ENCODE results near the gene KCNJ5.
"Not testable (repeated sequence)": the region's sequence is repeated elsewhere in the genome, so short reads cannot be mapped to it uniquely, and the experiment has no call there.

The KCNJ5 gene

GRCh38 chr11:128915149-128915521 is 24.0 kb downstream of the KCNJ5 start:
- DNase-seq: no peak

GRCh38 chr11:128916037-128916572 is 24.9 kb downstream of the KCNJ5 start:
- no peak for DNase-seq

GRCh38 chr11:128916681-128917080 is 25.5 kb downstream of the KCNJ5 start:
- no peak for DNase-seq

GRCh38 chr11:128917144-128917724 is 26.1 kb downstream of the KCNJ5 start:
- DNase-seq: no peak

- no peak for DNase-seq
These were observed 28.1 kb downstream of the KCNJ5 start for GRCh38 chr11:128919216-128919615.

GRCh38 chr11:128919635-128920034 is 28.5 kb downstream of the KCNJ5 start:
- DNase-seq: not testable (repeated sequence)

- DNase-seq: no peak
These were observed 29.5 kb downstream of the KCNJ5 start for GRCh38 chr11:128920666-128921065.

- no peak for DNase-seq
These were observed 30.6 kb downstream of the KCNJ5 start for GRCh38 chr11:128921793-128922192.

GRCh38 chr11:128924104-128924503 is 32.9 kb downstream of the KCNJ5 start:
- no peak for DNase-seq

GRCh38 chr11:128924510-128925249 is 33.5 kb downstream of the KCNJ5 start:
- DNase-seq: no peak

- no peak for DNase-seq
These were observed 34.1 kb downstream of the KCNJ5 start for GRCh38 chr11:128925250-128925600.

- no peak for DNase-seq
These were observed 34.8 kb downstream of the KCNJ5 start for GRCh38 chr11:128926000-128926399.

GRCh38 chr11:128926437-128927107 is 35.4 kb downstream of the KCNJ5 start:
- DNase-seq: no peak

- DNase-seq: no peak
These were observed 35.9 kb downstream of the KCNJ5 start for GRCh38 chr11:128927108-128927461.

- no peak for DNase-seq
These were observed 36.7 kb downstream of the KCNJ5 start for GRCh38 chr11:128927683-128928336.

GRCh38 chr11:128928400-128928799 is 37.2 kb downstream of the KCNJ5 start:
- DNase-seq: no peak

- no peak for DNase-seq
These were observed 38.3 kb downstream of the KCNJ5 start for GRCh38 chr11:128929468-128929867.

GRCh38 chr11:128929991-128930390 is 38.8 kb downstream of the KCNJ5 start:
- DNase-seq: no peak

- DNase-seq: no peak
These were observed 39.9 kb downstream of the KCNJ5 start for GRCh38 chr11:128931066-128931465.

GRCh38 chr11:128931668-128932067 is 40.5 kb downstream of the KCNJ5 start:
- DNase-seq: no peak

GRCh38 chr11:128933481-128934178 is 42.5 kb downstream of the KCNJ5 start:
- no peak for DNase-seq

GRCh38 chr11:128934351-128934750 is 43.2 kb downstream of the KCNJ5 start:
- no peak for DNase-seq

- DNase-seq: no peak
These were observed 43.8 kb downstream of the KCNJ5 start for GRCh38 chr11:128934926-128935325.
